Globus pallidus (tissue), 1 donor: Measurements from ENCODE around the gene TMEM126A.

Experiments used
- DNase-seq: peaks from one replicate; pipeline ENCODE4 v3.0.0-alpha.2; 2015; ENCODE audit warnings: low spot score

Gene TMEM126A

DNA sequence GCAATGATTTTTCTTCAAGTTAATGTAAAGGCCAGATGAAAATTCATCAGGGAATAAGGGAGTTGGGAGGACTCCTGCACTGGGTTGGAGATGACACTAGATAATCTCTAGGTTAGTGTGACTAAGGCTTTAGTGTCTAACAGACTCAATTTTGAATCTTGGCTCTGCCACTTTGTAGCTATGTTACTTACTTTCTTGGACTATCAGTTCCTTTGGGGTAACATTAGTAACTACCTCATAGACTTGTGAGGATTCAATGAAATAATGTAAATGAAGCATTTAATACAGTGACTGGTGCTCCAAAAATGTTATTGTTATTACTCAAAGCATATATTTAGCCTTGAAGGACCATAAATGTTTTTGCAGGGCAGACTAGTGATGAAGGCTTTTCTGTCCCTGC is 47.8 kb downstream of the TMEM126A start:
- no peak for DNase-seq

GRCh38 chr11:85697747-85698146 is 50.0 kb downstream of the TMEM126A start:
- no peak for DNase-seq

- no peak for DNase-seq
Observed at GRCh38 chr11:85698195-85698594, 50.4 kb downstream of the TMEM126A start.

DNA sequence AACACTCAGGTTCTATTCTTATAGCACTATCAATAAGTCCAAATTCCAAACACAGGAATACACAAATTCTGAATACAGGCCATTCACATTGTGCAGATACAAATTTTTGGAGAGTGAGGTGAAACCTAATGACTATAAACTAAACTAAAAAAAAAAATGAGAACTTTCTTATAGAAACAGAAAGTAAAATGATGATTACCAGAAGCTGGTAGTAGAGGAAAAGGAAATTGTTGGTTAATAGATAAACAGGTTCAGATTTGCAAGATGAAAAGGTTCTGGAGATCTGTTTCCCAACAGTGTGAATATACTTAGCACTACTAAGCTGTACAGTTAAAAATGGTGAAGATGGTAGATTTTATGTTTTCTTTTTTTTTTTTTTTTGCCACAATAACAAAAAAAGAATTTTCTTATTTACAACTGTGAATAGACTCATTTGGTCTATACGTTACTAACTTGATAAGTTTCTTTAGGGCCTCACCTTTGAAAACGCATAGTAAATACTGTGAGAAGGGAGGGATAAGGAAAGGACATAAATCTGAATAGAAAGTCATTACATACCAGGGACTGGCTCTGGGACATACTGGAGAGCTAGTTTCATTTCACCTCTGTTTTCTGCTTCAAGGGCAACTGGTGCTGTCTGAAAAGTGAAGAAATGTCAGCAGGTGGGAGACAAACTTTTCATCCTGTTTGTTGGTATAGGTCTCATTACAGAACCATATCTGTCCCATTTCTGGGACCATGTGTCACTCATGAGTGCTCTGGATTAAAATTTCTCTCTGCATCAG is 52.4 kb downstream of the TMEM126A start:
- no peak for DNase-seq

DNA sequence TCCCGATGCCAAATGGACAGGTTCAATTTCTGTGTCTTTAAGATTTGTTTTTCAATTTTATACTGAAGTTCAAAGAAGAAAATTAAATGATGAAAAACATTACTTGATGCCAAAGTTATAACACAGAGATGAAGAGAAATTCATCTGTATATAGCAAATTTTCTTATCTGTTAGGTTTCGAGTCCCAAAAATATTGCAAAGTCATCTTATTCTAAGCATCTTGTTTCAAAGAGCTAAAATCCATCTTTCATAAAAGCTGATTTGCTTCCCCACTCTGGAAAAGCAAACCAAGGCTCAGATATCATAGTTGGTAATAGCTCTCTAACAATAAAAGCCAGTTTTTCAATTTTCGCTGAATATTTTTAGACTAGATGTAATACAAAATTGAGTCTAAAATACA is 57.2 kb downstream of the TMEM126A start:
- DNase-seq = no peak

GRCh38 chr11:85705800-85706199 is 58.0 kb downstream of the TMEM126A start:
- DNase-seq = no peak
